Measurements from ENCODE around the gene GPSM1. TPM values are rescaled to one million over a fixed set of nuclear protein-coding genes. Genes with fewer than 3 reads are reported as not detected.

The GPSM1 gene
- total RNA-seq, 6 experiments from 2014 or later: 1.3 to 4.8 (median 4.1) TPM

- WGBS (ENCODE audit: insufficient coverage, low coverage, low lambda C conversion rate, missing lambda C conversion rate): no CpG with 5 or more reads among the region's 8 CpGs
- no peaks in the 10 kb centered on the region for H3K27me3 ChIP-seq
- no peak overlapping the region for H3K4me3 ChIP-seq
- DNase-seq (no peak), ATAC-seq (no peak)
- H3K4me1 ChIP-seq: peaks cover 0 to 28% (median 1%) of the 10 kb centered on the region in 4 donors
- peaks cover 0 to 11% (median 1%) of the 10 kb centered on the region in 4 donors for H3K36me3 ChIP-seq
- intact Hi-C loops (cut with DNase I): no loop called here
- H3K27ac ChIP-seq: no peak overlapping the region
- H3K9me3 ChIP-seq: no peaks in the 10 kb centered on the region
- TF ChIP-seq, protein P1, sequence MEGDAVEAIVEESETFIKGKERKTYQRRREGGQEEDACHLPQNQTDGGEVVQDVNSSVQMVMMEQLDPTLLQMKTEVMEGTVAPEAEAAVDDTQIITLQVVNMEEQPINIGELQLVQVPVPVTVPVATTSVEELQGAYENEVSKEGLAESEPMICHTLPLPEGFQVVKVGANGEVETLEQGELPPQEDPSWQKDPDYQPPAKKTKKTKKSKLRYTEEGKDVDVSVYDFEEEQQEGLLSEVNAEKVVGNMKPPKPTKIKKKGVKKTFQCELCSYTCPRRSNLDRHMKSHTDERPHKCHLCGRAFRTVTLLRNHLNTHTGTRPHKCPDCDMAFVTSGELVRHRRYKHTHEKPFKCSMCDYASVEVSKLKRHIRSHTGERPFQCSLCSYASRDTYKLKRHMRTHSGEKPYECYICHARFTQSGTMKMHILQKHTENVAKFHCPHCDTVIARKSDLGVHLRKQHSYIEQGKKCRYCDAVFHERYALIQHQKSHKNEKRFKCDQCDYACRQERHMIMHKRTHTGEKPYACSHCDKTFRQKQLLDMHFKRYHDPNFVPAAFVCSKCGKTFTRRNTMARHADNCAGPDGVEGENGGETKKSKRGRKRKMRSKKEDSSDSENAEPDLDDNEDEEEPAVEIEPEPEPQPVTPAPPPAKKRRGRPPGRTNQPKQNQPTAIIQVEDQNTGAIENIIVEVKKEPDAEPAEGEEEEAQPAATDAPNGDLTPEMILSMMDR (IDR thresholded peaks at IDR 0.05): no peak
- TF ChIP-seq POLR2A (IDR thresholded peaks at IDR 0.05): no peak
Measured at GRCh38 chr9:136376457-136376856, 49.1 kb downstream of the GPSM1 start.

DNA sequence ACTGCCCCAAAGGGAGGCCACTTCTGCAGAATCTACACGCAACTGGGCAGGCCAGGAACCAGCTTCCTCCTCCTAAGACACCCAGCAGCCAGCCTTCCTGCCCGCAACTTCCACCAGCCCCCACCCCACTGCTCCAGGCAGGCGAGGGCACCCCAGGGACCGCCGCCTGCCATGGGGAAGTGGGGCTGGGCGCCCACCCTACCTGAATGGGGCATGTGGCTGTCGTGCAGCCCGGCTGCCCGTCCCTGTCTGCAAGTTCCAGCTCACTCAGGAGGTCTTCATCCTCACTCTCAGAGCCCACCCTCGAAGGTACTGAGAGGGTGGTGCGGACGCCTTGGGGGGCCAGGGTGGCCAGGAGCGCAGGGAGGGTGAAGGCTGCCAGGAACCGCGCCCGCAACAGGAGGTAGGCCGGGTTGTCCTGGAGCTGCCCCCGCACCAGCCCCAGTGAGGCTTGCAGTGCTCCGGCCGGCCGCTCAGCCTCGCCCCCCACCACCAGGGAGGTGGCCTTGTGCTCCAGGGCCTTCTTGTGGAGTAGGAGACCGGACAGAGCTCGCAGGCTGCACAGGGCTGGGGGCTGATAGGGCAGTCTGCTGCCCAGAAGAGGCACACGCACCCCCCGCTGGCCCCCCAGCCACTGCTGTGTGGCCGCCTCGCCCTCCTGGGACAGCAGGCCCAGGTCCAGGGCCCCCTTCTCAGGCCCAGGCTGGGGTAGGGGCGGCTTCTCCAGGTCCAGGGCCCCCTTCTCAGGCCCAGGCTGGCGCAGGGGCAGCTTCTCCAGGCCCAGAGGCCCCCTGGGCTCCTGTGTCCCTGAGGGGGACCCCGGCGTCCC lies 50.2 kb downstream of the GPSM1 start:
- ATAC-seq (no peak), DNase-seq (no peak)
- H3K4me1 ChIP-seq: peaks cover 0 to 24% (median 0%) of the 10 kb centered on the region in 4 donors
- no peaks in the 10 kb centered on the region for H3K9me3 ChIP-seq
- H3K27me3 ChIP-seq: no peaks in the 10 kb centered on the region
- H3K4me3 ChIP-seq: no peak overlapping the region
- TF ChIP-seq POLR2A (IDR thresholded peaks at IDR 0.05): no peak
- TF ChIP-seq, protein P1 (IDR thresholded peaks at IDR 0.05): no peak
- no peak overlapping the region for H3K27ac ChIP-seq
- WGBS (ENCODE audit: insufficient coverage, low coverage, low lambda C conversion rate, missing lambda C conversion rate): 92% methylated on average over 6 of the region's 32 CpGs
- peaks cover 0 to 20% (median 5%) of the 10 kb centered on the region in 4 donors for H3K36me3 ChIP-seq
- intact Hi-C loops (cut with DNase I): no loop called here

GRCh38 chr9:136378170-136379002 lies 51.0 kb downstream of the GPSM1 start:
- H3K4me3 ChIP-seq: no peak overlapping the region
- no peaks in the 10 kb centered on the region for H3K27me3 ChIP-seq
- intact Hi-C loops (cut with DNase I): no loop called here
- H3K36me3 ChIP-seq: peaks cover 0 to 28% (median 8%) of the 10 kb centered on the region in 4 donors
- TF ChIP-seq, protein P1 (IDR thresholded peaks at IDR 0.05): no peak
- TF ChIP-seq POLR2A (IDR thresholded peaks at IDR 0.05): no peak
- peaks cover 0 to 15% (median 0%) of the 10 kb centered on the region in 4 donors for H3K4me1 ChIP-seq
- no peak overlapping the region for H3K27ac ChIP-seq
- DNase-seq (peak in 1 of 3 donors; percentile 68), ATAC-seq (peak in 3 of 4 donors; percentile 8 to 67 (median 50))
- no peaks in the 10 kb centered on the region for H3K9me3 ChIP-seq
- 38% methylated on average over 8 of the region's 28 CpGs for WGBS (ENCODE audit: insufficient coverage, low coverage, low lambda C conversion rate, missing lambda C conversion rate)

GRCh38 chr9:136379003-136379287 lies 51.6 kb downstream of the GPSM1 start:
- peaks cover 0 to 14% (median 0%) of the 10 kb centered on the region in 4 donors for H3K4me1 ChIP-seq
- no peak for ATAC-seq
- no peaks in the 10 kb centered on the region for H3K9me3 ChIP-seq
- H3K36me3 ChIP-seq: peaks cover 0 to 30% (median 8%) of the 10 kb centered on the region in 4 donors
- no CpG with 5 or more reads among the region's 18 CpGs for WGBS (ENCODE audit: insufficient coverage, low coverage, low lambda C conversion rate, missing lambda C conversion rate)
- no peaks in the 10 kb centered on the region for H3K27me3 ChIP-seq
- intact Hi-C loops (cut with DNase I): no loop called here
- no peak for TF ChIP-seq POLR2A (IDR thresholded peaks at IDR 0.05)
- TF ChIP-seq, protein P1 (IDR thresholded peaks at IDR 0.05): no peak
- no peak overlapping the region for H3K4me3 ChIP-seq
- no peak overlapping the region for H3K27ac ChIP-seq
- DNase-seq: no peak
